Right lobe of liver (tissue), 4 donors: Measurements from ENCODE around the gene TFR2.

Experiments used
- POLR2A ChIP-seq: fragments of 450-650 bp; IDR thresholded peaks from one replicate; pipeline ENCODE4 v1.6.1; 2017; ENCODE audit warnings: antibody characterized with exemption, mild to moderate bottlenecking
- TF ChIP-seq, protein P1 (sequence below), 4 donors: fragments of 200-600 bp in 3 of 4; fragments of 450-650 bp in 1 of 4; IDR thresholded peaks; one replicate each; pipeline versions ENCODE4 v1.5.1 to v1.8.0; 2016 to 2022; ENCODE audit warnings: antibody characterized with exemption in 4 of 4, mild to moderate bottlenecking in 2 of 4
- donor health status: DM: no; HTN: no; CAD: no.
- donor health status: DM: no; HTN: no; CAD: no.
- donor health status: DM: no; HTN: yes; CAD: no.

DNA sequence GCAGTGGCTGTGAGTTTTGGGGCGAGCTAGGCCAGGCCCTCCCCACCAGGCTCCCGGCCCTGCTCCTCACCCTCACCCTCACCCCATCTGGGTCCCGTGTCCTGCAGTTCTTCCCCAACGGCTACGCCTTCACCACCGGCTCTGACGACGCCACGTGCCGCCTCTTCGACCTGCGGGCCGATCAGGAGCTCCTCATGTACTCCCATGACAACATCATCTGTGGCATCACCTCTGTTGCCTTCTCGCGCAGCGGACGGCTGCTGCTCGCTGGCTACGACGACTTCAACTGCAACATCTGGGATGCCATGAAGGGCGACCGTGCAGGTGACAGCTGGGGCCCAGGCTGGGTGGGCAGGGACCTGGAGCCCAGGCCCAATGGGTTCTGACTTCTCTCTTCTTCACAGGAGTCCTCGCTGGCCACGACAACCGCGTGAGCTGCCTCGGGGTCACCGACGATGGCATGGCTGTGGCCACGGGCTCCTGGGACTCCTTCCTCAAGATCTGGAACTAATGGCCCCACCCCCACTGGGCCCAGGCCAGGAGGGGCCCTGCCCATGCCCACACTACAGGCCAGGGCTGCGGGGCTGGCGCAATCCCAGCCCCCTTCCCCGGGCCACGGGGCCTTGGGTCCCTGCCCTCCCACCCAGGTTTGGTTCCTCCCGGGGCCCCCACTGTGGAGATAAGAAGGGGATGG is 37.1 kb upstream of the TFR2 start:
- TF ChIP-seq, protein P1, sequence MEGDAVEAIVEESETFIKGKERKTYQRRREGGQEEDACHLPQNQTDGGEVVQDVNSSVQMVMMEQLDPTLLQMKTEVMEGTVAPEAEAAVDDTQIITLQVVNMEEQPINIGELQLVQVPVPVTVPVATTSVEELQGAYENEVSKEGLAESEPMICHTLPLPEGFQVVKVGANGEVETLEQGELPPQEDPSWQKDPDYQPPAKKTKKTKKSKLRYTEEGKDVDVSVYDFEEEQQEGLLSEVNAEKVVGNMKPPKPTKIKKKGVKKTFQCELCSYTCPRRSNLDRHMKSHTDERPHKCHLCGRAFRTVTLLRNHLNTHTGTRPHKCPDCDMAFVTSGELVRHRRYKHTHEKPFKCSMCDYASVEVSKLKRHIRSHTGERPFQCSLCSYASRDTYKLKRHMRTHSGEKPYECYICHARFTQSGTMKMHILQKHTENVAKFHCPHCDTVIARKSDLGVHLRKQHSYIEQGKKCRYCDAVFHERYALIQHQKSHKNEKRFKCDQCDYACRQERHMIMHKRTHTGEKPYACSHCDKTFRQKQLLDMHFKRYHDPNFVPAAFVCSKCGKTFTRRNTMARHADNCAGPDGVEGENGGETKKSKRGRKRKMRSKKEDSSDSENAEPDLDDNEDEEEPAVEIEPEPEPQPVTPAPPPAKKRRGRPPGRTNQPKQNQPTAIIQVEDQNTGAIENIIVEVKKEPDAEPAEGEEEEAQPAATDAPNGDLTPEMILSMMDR (IDR thresholded peaks at IDR 0.05) = no peak
- no peak for TF ChIP-seq POLR2A
